NOMO-1 treated with dmso at 0.1 percent for 144 hours (cell line): Measurements from ENCODE around the gene IFT27.
"Not testable (repeated sequence)": the region's sequence is repeated elsewhere in the genome, so short reads cannot be mapped to it uniquely, and the experiment has no call there.

Source experiments
- DNase-seq: peaks from one replicate; lab custom pipeline; 2025; ENCODE audit not compliant: unreplicated experiment; lab: John Stamatoyannopoulos, UW

The IFT27 gene

DNA sequence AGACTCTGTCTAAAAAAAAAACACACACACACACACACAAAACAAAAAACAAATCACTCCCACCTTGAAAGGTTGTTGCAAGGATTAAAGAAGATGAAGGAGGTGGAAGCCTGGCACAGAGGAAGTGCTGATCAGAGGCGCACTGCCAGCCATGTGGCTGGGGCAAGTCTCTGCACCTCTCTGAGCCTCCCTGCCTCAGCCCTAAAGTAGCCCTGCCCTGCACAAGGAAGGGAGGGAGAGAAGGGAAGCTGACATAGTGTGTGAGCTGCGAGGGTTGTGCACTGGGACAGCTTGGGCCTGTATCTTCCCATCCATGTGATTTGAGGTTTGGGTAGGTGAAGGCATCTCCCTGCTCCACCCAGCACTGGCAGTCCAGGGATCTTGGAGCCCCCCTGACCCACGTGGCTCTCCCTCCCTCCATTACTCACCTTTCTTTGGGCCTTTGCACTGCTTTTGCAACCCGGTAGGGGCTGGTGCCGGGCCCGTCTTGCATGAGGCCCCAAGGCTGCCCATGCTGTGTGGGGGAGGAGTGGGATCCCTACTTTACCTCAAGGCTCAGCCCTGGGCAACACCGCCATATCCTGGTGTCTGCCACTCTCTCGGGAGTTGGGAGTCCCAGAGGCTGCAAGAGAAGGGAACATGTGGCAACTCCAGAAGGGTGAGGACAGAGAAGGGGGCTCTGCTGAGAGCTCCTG lies 30.5 kb downstream of the IFT27 start:
- no peak for DNase-seq

DNA sequence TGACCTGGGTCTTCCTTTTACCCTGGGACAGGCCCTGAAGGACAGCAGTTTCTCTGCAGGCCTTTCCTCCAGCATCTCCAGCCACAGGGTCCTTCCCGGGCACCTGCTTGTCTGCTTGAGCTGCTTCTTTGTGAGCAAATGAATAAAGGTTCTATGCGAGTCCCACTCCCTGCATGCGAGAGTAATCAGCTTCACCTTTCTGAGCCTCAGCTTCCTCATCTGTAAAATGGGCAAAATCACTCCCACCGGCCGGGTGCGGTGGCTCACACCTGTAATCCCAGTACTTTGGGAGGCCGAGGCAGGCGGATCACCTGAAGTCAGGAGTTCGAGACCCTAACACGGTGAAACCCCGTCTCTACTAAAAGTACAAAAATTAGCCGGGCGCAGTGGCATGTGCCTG lies 31.1 kb downstream of the IFT27 start:
- DNase-seq = no peak

DNA sequence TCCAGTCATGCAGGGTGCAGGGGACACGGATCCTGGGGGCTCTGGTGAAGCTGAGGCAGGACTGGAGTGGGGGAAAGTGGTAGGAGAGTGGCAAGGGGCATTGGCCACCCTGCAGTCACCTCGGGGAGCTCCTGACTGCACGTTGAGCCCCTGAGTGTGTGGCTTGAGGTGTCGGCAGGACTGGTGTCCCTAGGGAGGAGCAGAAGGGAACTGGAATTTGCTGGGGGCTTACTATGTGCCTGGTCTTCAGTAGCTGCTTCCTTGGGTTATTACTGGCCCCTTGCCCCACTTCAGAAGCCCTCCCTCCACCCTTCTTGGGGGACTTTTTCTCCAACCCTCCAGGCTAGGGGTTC lies 31.5 kb downstream of the IFT27 start:
- DNase-seq = no peak

DNA sequence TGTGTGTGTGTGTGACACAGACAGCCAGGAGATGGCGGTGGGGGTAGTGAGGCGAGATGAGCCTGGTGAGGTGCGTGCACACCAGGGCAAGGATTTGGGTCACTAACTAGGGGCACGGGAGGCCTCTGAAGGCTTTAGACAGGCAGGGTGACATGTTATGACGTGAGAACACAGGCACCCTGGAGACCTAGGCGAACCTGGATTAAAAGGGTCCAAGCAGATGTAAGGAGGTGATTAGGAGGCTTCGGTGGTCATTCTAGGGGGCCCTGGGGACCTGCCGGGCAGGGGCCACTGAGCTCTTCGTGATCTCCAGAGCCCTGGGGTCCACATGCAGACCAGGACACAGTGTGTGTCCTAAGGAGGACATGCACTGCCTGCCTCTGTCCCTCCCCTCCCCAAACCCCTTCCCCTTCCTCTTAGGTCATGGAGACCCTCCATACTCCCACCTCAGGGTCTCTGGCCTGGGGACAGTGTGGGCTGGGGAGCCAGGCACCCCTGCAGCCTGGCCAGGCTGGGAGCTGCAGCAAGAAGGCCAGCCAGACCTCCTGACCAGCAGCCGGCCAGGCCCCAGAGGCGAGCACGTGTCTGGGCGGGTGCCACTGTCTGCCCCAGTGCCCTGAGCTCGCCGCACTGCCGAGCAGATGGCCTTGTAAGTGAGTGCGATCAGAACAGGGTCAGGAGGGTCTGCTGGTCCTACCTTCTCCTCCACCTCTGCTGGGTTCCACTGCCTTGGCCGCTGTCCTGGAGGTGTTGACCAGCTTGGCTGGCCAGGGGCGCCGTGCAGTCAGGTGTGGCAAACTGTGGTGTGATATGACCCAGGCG lies 32.1 kb downstream of the IFT27 start:
- DNase-seq = no peak

DNA sequence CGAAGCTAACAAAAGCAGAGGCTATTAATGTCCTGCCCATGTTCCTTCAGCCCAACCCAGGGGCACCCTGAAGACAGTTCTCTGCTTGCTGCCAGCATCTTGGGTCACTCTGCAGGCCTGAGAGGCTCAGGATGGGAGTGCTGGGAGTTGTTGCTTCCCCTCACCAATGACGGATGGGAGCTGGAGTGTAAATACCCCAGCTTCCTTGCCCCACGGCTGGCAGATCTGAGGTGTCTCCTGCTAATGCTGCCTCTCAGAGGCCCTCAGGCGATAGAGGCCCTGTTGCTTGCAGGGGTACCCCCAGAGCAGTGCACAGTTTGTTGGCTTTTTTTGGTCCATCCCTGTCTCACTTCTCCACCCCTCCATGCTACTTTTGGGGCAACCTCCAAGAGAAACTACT lies 32.9 kb downstream of the IFT27 start:
- no peak for DNase-seq

DNA sequence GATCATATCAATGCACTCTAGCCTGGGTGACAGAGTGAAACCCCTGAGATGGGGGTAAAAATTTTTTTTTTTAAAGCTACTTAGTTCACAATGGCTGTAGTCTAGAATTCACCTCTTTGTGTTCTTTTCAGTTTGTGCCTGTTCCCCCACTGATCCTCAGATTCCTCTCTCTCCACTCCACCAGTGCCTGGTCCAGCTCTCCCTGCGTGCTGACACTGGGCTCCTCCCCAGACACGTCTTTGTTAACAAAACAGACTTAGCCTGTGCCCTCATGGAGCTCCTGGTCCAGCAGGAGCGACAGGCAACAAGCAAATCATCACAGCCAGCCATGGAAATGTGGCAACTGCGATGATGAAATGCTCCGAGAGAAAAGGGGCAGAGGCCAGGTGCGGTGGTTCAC lies 34.0 kb downstream of the IFT27 start:
- DNase-seq = no peak

DNA sequence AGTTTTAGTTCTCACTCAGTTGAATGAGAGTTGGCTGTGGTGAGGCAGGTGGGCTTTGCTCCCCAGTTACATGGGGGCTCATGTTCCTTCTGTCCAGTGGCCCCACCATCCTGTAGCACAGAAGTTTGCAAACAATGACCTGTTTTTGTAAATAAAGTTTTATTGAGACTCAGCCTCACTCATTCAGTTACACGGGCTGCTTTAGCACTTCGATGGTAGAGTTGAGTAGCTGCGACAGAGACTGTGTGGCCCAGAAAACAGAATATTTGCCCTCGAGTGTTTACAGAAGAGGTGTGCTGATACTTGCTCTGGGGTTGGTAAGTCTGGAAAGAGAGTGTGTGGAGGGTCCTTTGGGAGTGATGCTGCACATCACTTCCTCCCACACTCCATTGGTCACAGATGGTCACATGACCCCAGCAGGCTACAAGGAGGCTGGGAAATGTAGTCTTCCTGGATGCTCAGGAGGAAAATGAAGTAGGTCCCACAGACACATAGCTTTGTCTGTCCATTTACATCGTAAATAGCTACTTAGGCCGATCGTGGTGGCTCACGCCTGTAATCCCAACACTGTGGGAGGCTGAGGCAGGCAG lies 34.6 kb downstream of the IFT27 start:
- no peak for DNase-seq

DNA sequence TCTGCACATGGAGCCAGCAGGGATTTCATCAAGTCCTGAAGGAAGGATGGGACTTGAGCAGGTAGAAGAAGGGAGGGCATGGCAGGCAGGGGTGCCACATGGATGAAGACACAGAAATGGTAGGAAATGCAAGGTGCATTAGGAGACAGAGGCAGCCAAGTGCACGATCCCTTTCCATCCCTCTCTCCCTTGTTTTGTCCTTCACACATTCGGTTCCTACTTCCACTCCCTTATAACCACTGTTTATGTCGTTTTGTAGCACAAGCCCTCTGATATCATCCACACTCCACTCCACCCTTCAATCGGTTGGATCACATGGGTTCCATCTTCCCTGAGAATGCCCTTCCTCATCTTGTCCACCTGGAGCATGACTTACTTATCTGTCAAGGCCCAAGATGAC lies 35.2 kb downstream of the IFT27 start:
- no peak for DNase-seq

DNA sequence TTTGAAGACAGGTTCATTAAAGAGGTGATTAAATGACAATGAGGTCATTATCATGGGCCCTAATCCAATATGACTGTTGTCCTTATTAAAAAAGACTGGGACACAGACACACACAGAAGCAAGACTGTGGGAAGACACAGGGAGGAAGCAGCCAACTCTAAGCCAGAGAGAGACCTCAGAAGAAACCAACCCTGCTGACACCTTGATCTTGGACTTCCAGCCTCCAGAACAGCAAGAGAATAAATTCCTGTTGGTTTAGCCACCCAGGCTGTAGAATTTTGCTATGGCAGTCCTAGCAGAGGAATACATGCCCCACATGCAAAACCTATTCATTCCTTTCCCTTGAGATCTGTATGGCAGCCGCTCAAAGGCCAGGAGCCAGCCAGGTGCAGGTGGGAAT lies 36.7 kb downstream of the IFT27 start:
- no peak for DNase-seq

DNA sequence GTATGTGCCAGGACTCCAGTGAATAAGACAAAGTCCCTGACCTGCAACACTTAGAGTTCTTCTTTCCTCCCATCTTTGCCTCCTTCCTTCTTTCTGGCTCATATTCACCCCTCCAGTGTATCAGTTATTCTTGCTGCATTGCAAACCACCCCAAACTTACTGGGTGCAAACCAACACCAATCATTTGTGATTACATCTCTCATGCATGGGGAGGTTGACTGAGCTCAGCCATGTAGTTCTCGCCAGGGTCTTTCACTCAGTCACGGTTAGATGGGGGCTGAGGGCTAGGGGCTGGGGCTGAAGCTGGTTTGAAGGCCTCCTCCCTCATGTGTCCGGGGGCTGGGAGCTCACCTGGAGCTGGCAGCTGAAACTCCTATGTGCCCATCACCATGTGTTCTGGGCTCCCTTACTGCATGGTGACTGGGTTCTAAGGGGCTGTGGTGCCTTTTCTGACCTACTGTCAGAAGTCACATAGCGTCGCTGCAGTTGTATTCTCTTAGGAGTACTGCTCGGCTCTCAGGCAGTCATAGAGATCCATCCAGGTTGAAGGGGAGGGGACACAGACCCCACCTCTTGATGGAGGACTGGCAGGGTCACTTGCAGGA lies 37.4 kb downstream of the IFT27 start:
- DNase-seq = no peak

DNA sequence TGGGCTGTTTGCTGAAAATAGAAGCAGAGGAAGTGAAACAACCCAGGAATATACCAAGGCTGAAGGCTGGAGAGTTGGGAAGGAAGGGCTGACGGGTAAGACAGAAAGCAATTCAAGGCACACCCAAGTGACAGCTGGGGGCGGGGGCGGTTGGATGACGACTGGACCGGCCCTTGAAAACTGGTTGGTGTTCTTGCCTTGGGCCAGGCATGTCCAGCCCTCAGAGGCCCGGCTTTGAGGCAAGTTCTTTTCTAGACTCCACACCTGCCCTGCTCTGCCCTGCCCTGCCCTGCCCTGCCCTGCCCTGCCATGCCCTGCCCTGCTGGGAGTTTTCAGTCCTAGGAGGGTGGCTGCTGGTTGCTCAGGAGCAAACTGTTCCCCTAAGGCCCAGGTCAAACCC lies 38.1 kb downstream of the IFT27 start:
- DNase-seq = peak; percentile 82

DNA sequence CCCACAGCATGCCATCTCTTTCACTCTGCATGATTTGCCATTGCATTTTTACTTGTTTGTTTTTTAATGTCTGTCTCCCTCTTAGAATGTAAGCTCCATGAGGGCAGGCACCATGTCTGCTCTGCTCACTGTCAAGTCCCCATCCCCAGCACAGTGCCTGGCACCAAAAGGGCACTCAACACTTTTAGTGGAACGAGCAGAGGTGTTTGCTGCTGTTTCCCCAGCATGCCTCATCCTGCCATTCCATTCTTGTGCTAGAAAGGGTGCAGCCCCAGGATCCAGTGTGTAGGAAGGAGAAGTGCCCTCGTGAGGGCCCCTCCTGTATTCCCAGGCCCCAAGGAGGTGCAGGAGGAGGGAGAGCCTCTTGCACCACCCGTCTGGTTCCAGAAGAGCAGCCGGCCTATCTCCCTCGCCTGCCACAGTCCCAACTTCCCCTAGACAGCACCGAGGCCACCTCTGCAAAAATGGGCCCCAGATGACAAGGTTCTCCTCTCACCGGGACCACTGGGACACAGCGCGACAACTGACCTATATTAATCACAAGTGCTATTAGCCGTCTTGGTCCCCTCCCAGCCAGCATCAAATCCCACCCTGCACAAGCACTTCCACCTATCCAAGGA lies 39.1 kb downstream of the IFT27 start:
- DNase-seq = no peak

DNA sequence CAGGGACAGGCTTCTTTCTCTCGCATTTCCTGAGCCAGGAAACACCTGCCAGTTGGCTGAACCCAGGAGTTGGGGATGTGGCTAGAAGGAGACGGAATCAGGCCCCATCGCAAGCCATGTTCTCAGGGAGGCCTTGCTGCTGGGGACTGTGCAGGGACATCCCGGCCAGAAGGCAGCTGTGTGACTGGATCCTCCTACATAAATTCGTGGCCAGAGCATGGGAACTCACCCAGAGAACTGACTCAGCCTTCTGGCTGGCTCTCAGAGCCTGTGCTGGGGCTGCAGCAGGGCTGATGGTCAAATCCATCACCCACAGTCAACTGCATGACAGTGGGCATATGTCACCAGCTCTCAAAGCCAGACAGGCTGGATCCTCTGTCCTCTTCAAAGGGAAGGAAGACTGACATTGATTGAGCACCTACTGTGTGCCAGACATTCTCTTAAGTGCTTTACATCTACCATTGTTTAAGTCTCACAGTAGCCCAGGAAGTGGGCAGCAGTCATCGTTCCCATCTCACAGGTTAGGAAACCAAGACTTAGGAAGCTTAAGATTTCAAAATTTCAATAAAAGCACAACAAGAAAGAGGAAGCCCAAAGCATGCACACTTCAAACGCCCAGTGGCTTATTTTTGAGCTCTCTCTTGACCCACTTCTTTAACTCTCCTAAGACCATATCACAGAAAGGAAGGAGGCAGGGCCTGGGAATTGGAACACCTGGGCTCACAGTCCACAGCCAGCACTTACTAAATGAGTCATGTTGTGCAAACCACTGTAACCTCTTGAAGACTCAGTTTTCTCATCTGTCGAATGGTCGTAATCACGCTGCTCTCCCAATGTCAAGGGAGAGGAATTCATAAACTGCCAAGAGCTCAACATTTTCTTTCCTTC lies 41.5 kb downstream of the IFT27 start:
- no peak for DNase-seq

DNA sequence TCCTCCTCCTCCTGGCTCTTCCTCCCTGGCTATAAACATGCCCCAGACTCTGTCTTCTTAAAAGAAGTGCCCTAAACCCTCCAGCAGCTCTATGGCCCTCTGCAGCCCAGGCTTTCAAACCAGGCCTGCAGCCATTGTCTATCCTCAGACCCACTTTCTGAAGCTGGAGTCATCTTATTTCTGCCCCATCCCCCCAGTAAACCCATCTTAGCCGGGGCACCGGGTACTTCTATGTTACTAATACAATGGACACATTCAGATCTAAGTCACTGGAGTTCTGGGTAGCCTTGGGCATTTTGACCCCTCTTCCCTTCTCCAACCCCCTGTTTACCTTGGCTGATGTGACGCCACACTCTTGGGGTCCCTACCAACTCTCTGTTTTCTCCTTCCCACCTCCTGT lies 42.6 kb downstream of the IFT27 start:
- no peak for DNase-seq

DNA sequence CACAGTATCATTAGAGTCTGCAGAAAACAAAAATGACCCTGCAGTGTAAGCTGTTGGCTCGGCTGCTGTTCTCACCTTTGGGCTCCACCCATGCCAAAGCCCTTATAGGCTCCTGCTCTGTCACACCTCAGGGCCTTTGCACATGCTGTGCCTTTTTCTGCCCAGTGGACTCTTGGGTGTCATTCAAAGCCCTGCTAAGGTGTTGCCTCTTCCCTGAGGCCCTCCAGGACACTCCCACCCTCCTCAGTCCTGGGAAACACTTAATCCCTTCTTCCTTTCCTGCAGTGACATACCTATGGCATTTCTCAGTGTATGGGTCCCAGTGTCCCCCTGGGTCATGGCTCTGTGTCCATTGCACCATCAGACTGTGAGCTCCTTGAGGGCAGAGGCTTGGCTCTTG lies 43.3 kb downstream of the IFT27 start:
- DNase-seq = no peak

DNA sequence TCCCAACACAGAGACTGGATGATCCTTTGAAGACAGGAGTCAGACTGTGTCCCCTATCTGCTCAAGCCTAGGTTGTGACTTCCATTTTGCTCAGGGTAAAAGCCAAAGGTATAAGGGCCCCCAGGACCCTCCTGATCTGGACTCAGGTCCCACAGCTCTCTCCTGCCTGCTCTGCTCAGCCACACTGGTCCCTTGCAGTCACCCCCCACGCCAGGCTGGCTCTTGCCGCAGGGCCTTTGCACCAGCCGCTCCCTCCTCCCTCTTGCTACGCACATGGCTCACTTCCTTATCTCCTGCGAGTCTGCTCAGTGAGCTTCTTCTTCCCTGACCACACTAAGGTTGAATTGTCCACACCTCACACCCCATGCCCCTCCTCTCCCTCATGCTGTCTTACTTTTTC lies 44.0 kb downstream of the IFT27 start:
- DNase-seq = no peak

DNA sequence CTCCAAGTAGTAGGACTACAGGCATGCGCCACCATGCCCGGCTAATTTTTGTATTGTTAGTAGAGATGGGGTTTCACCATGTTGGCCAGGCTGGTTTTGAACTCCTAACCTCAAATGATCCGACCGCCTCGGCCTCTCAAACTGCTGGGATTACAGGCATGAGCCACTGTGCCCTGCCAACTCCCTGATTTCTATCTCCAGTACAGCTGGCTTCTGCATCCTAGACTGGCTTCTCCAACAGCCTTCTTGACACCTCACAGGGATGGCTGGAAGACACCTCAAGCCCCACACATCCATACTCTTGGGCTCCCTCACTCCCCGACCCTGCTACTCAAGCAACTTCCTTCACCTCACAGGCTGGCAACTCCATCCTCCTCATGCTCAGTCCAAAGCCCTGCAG lies 44.6 kb downstream of the IFT27 start:
- DNase-seq = not testable (repeated sequence)

DNA sequence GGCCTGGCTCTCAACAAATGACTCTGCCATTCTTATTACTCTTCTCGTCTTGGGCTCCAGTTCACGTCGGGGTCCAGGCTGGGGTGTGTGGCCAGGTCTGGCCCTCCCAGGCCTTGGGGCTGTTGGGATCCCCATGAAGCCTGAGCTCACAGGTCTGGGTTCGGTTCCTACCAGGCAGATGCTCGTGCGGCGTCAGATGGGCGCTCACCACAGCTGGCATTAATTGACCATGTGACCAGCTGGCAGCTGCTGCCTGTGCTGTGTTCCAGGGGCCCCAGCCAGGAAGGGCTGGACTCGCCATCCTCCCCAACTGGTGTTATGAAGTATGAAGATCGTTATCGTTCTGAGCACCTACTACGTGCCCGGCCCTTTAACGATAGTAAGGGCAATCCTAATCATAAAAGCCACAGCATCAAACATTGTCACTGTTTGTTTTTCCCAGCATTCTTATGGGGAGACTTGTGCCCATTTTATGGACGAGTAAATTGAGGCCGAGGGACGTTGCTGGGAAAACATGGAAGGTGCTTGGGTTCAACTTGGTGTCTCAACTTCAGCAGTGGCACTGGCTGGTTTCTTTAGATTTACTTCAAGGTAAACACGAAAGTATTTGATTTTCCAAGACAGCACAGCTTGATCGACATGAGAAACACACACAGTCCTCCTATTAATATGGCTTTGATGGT lies 45.6 kb downstream of the IFT27 start:
- no peak for DNase-seq

DNA sequence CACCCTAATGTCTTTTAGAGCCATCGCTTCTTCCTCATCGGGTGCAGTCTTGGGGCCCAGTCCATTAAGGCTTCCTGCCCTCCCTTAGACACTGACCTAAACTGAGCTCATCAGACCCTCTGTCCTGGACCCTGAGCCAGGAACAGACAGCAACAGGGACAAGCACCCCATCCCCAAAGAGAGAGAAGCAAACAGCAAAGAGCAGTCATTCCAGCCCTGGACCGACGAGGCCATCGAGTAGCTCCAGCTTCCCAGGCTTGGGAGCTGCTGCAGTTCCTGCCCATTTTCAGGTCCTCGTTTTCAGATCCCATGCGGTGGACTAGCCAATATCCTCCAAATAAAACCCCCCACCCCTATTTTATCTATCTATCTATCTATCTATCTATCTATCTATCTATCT lies 46.6 kb downstream of the IFT27 start:
- no peak for DNase-seq

DNA sequence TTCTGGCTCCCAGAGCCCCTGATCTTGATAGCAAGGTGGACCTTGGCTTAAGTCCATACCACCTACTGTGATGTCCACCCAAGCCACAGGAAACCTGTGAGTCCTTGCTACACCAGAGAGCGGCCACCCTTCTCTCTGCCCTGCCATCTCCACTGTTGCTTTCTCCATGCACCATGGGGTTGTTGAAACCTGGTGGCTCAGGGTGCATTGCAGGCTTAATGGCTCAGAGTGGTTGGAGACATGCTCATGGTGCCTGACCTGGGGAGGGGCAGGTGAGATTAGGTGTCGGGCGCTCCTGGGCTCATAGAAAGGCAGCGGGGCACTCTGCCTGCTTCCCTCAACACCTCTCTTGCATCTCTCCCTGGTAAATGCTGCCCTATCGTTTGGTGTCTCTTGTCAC lies 47.4 kb downstream of the IFT27 start:
- DNase-seq = no peak
